IMR-90 (cell line): ENCODE results near the gene MCF2L2. TPM values are rescaled to one million over a fixed set of nuclear protein-coding genes. Genes with fewer than 3 reads are reported as not detected.

ENCODE experiments used
- ATAC-seq: fragments of 200-7000 bp; cut with Tn5 transposase; 2 replicates; pipeline ENCODE4 v1.9.1; 2020; ENCODE audit warnings: low read depth, mild to moderate bottlenecking, moderate library complexity
- BruUV-seq: library from RNA; stranded (reverse); fragments of 400-500 nt; replicated peaks from 2 replicates; lab custom pipeline; 2021; lab: Mats Ljungman, UMichigan
- CTCF ChIA-PET: fragments of 300-600 bp; formaldehyde crosslinking; extraction: SDS; loops from one replicate; lab custom pipeline; 2021; ENCODE audit warnings: antibody characterized with exemption; lab: Yijun Ruan, JAX
- POLR2A ChIA-PET: fragments of 300-600 bp; sonication (Branson Sonifier 250); formaldehyde crosslinking; loops from one replicate; lab custom pipeline; 2022; ENCODE audit warnings: antibody characterized with exemption; ENCODE audit not compliant: unreplicated experiment; lab: Charles Lee
- DNase-seq: peaks from one replicate; pipeline ENCODE4 v3.0.0; 2013
- H2AFZ ChIP-seq: replicated peaks from 2 replicates; pipeline ENCODE3; 2013; ENCODE audit warnings: low read length, mild to moderate bottlenecking; ENCODE audit not compliant: poor library complexity
- H2AK5ac ChIP-seq: 2 replicates; pipeline ENCODE4 v1.6.1; 2013; ENCODE audit warnings: low read depth, low read length, inconsistent platforms
- H2AK9ac ChIP-seq: replicated peaks from 2 replicates; pipeline ENCODE3; 2013; ENCODE audit warnings: mild to moderate bottlenecking, low read depth, low read length, moderate library complexity; ENCODE audit not compliant: poor library complexity
- H2BK120ac ChIP-seq: 2 replicates; pipeline ENCODE4 v1.6.1; 2013; ENCODE audit warnings: low read depth, low read length, inconsistent platforms
- H2BK15ac ChIP-seq: 3 replicates; pipeline ENCODE4 v1.6.1; 2013; ENCODE audit warnings: low read depth, low read length, inconsistent platforms
- H2BK20ac ChIP-seq: 2 replicates; pipeline ENCODE4 v1.6.1; 2013; ENCODE audit warnings: low read depth, mild to moderate bottlenecking, inconsistent platforms, low read length, moderate library complexity
- H2BK5ac ChIP-seq: 2 replicates; pipeline ENCODE4 v1.6.1; 2013; ENCODE audit warnings: mild to moderate bottlenecking, low read depth, low read length, inconsistent platforms; ENCODE audit not compliant: poor library complexity, severe bottlenecking
- H3K14ac ChIP-seq: replicated peaks from 2 replicates; pipeline ENCODE4 v1.6.1; 2013; ENCODE audit warnings: low read depth, low read length, inconsistent platforms
- H3K18ac ChIP-seq: 2 replicates; pipeline ENCODE4 v1.6.1; 2013; ENCODE audit warnings: low read depth, low read length, control low read depth
- H3K23ac ChIP-seq: 2 replicates; pipeline ENCODE4 v1.6.1; 2013; ENCODE audit warnings: low read depth, low read length, inconsistent platforms
- H3K27ac ChIP-seq: 2 replicates; pipeline ENCODE4 v1.5.1; 2013; ENCODE audit warnings: mild to moderate bottlenecking, control low read depth, low read length; ENCODE audit not compliant: insufficient read depth
- H3K27me3 ChIP-seq: 2 replicates; pipeline ENCODE4 v1.6.1; 2013; ENCODE audit warnings: low read length; ENCODE audit not compliant: control insufficient read depth, insufficient read depth
- H3K36me3 ChIP-seq: 2 replicates; pipeline ENCODE4 v1.6.1; 2013; ENCODE audit warnings: low read length, mixed read lengths; ENCODE audit not compliant: control insufficient read depth, insufficient read depth
- H3K4ac ChIP-seq: 2 replicates; pipeline ENCODE4 v1.6.1; 2013; ENCODE audit warnings: low read depth, low read length, inconsistent platforms
- H3K4me1 ChIP-seq: 2 replicates; pipeline ENCODE4 v1.6.1; 2013; ENCODE audit warnings: low read length, mixed read lengths; ENCODE audit not compliant: control insufficient read depth, insufficient read depth
- H3K4me2 ChIP-seq: 2 replicates; pipeline ENCODE4 v1.6.1; 2013; ENCODE audit warnings: low read depth, mild to moderate bottlenecking, control low read depth, low read length, moderate library complexity
- H3K4me3 ChIP-seq: 2 replicates; pipeline ENCODE4 v1.5.1; 2013; ENCODE audit warnings: low read depth, mild to moderate bottlenecking, control low read depth, low read length, moderate library complexity; ENCODE audit not compliant: insufficient read depth
- H3K56ac ChIP-seq: 2 replicates; pipeline ENCODE4 v1.6.1; 2013; ENCODE audit warnings: low read length, inconsistent platforms; ENCODE audit not compliant: insufficient read depth; ENCODE audit errors: extremely low read depth
- H3K79me1 ChIP-seq, 2 experiments: 2 replicates each; pipeline ENCODE4 v1.6.1; 2013; ENCODE audit warnings: low read length in 2 of 2, inconsistent platforms in 1 of 2, low read depth in 1 of 2
- H3K9ac ChIP-seq: 2 replicates; pipeline ENCODE4 v1.6.1; 2013; ENCODE audit warnings: low read depth, low read length, control low read depth
- H3K9me1 ChIP-seq: 2 replicates; pipeline ENCODE4 v1.6.1; 2013; ENCODE audit warnings: low read length, inconsistent platforms; ENCODE audit not compliant: insufficient read depth
- H3K9me3 ChIP-seq: 2 replicates; pipeline ENCODE4 v1.6.1; 2013; ENCODE audit warnings: low read length; ENCODE audit not compliant: control insufficient read depth, insufficient read depth
- H4K20me1 ChIP-seq: 2 replicates; pipeline ENCODE4 v1.6.1; 2013; ENCODE audit warnings: low read length, inconsistent platforms; ENCODE audit not compliant: insufficient read depth
- H4K5ac ChIP-seq: 2 replicates; pipeline ENCODE4 v1.6.1; 2013; ENCODE audit warnings: mild to moderate bottlenecking, low read depth, low read length, control low read depth
- H4K8ac ChIP-seq, 2 experiments: 2 replicates each; pipeline ENCODE4 v1.6.1; 2013; ENCODE audit warnings: low read depth in 2 of 2, low read length in 2 of 2, control low read depth in 1 of 2, inconsistent platforms in 1 of 2
- H4K91ac ChIP-seq: 2 replicates; pipeline ENCODE4 v1.6.1; 2013; ENCODE audit warnings: low read depth, low read length, inconsistent platforms; ENCODE audit not compliant: insufficient read depth
- BHLHE40 ChIP-seq: fragments of 150-350 bp; IDR thresholded peaks from 2 replicates; pipeline ENCODE4 v1.6.1; 2016; ENCODE audit warnings: mild to moderate bottlenecking, low read depth, low read length
- CEBPB ChIP-seq: IDR thresholded peaks from 2 replicates; pipeline ENCODE4 v1.6.1; 2012; ENCODE audit warnings: low read depth, low read length, improper control_type of control experiment
- CHD1 ChIP-seq: IDR thresholded peaks from 2 replicates; pipeline ENCODE4 v1.6.1; 2012; ENCODE audit warnings: low read depth, low read length, improper control_type of control experiment
- CTCF ChIP-seq: conservative IDR thresholded peaks from 2 replicates; pipeline ENCODE4 v1.5.1; 2012; ENCODE audit warnings: mild to moderate bottlenecking, low read depth, low read length, improper control_type of control experiment
- ELK1 ChIP-seq: fragments of 150-350 bp; IDR thresholded peaks from 2 replicates; pipeline ENCODE4 v1.6.1; 2016; ENCODE audit warnings: low read depth, mild to moderate bottlenecking, low read length, moderate library complexity, borderline replicate concordance
- FOS ChIP-seq: fragments of 150-350 bp; IDR thresholded peaks from 2 replicates; pipeline ENCODE4 v1.6.1; 2016; ENCODE audit warnings: low read depth, low read length
- MAFK ChIP-seq: IDR thresholded peaks from 2 replicates; pipeline ENCODE4 v1.6.1; 2012; ENCODE audit warnings: low read depth, low read length, improper control_type of control experiment
- MAZ ChIP-seq: IDR thresholded peaks from 2 replicates; pipeline ENCODE4 v1.6.1; 2012; ENCODE audit warnings: low read depth, mild to moderate bottlenecking, low read length, improper control_type of control experiment, moderate library complexity, borderline replicate concordance
- MXI1 ChIP-seq: IDR thresholded peaks from 2 replicates; pipeline ENCODE4 v1.6.1; 2012; ENCODE audit warnings: low read depth, mild to moderate bottlenecking, low read length, moderate library complexity, borderline replicate concordance
- NFE2L2 ChIP-seq: fragments of 150-350 bp; IDR thresholded peaks from 2 replicates; pipeline ENCODE4 v1.6.1; 2016; ENCODE audit warnings: low read depth, mild to moderate bottlenecking, low read length
- POLR2A ChIP-seq: IDR thresholded peaks from 2 replicates; pipeline ENCODE4 v1.6.1; 2012; ENCODE audit warnings: mild to moderate bottlenecking, low read depth, low read length
- RAD21 ChIP-seq: IDR thresholded peaks from 2 replicates; pipeline ENCODE4 v1.6.1; 2012; ENCODE audit warnings: low read length, improper control_type of control experiment
- RCOR1 ChIP-seq: IDR thresholded peaks from 2 replicates; pipeline ENCODE4 v1.6.1; 2012; ENCODE audit warnings: mild to moderate bottlenecking, low read length, improper control_type of control experiment; ENCODE audit not compliant: insufficient replicate concordance
- SMC3 ChIP-seq: fragments of 150-350 bp; IDR thresholded peaks from 2 replicates; pipeline ENCODE4 v1.6.1; 2016; ENCODE audit warnings: low read depth, mild to moderate bottlenecking, antibody characterized with exemption, low read length, moderate library complexity
- USF2 ChIP-seq: fragments of 150-350 bp; IDR thresholded peaks from 2 replicates; pipeline ENCODE4 v1.6.1; 2017; ENCODE audit warnings: mild to moderate bottlenecking, antibody characterized with exemption, low read length, low read depth
- dilution Hi-C: fragments of 300-500 bp; cut with HindIII; formaldehyde crosslinking; loops from one replicate; pipeline ENCODE4 v1.14.3; 2018; ENCODE audit warnings: low sequenced_read_pairs; ENCODE audit not compliant: unreplicated experiment
- in situ Hi-C: fragments of 300-500 bp; cut with MboI; formaldehyde crosslinking; loops from 3 replicates; pipeline ENCODE4 v1.14.3; 2019; ENCODE audit warnings: low sequenced_read_pairs, inconsistent platforms, mixed read lengths
- intact Hi-C: fragments of 100-400 bp; cut with micrococcal nuclease; formaldehyde crosslinking; loops from 2 replicates; pipeline ENCODE4 v1.10.0; 2022
- polyA plus RNA-seq, 3 experiments: library from polyadenylated mRNA; depleted of rRNA; stranded (reverse); fragments of >200 nt; gene quantifications; 2 replicates each; pipeline ENCODE4 v1.2.3, GENCODE V29; 2012; ENCODE audit warnings: low replicate concordance in 1 of 3
- total RNA-seq: library from RNA; depleted of rRNA; stranded (reverse); fragments of >200 nt; gene quantifications from 2 replicates; pipeline ENCODE4 v1.2.3, GENCODE V29; 2012

Gene MCF2L2
- total and polyA plus RNA-seq, 2 of the 4 experiments (the other 2 are of a cell fraction): under 0.01 TPM; not detected in 1

GRCh38 chr3:183272791-183273190 lies 155.6 kb downstream of the MCF2L2 start:
- ATAC-seq: no peak
- H3K36me3 ChIP-seq: no peaks in the 10 kb centered on the region
- no peaks in the 10 kb centered on the region for H3K9me1 ChIP-seq
- H4K91ac ChIP-seq: no peak overlapping the region
- no peak overlapping the region for H3K18ac ChIP-seq
- no peak overlapping the region for H3K14ac ChIP-seq
- intact Hi-C loops: no loop called here
- H3K9me3 ChIP-seq: no peaks in the 10 kb centered on the region
- no peak overlapping the region for H2AK9ac ChIP-seq
- no peak overlapping the region for H2AFZ ChIP-seq
- no peak overlapping the region for H3K23ac ChIP-seq
- H2BK20ac ChIP-seq: no peak overlapping the region
- no peaks in the 10 kb centered on the region; the same call in 1 of the 2 replicates for H4K20me1 ChIP-seq
- no peak overlapping the region for H4K5ac ChIP-seq
- H3K4ac ChIP-seq: no peak overlapping the region
- H4K8ac ChIP-seq: no peak overlapping the region
- no peaks in the 10 kb centered on the region; the same call in 1 of the 2 replicates for H3K4me1 ChIP-seq
- dilution Hi-C loops: no loop called here
- in situ Hi-C loops: no loop called here
- TF ChIP-seq SMC3 (no peak), MAFK (no peak), MAZ (no peak), NFE2L2 (no peak), POLR2A (no peak), FOS (no peak), CTCF (no peak), USF2 (no peak), RCOR1 (no peak), MXI1 (no peak), BHLHE40 (no peak), CEBPB (no peak), ELK1 (no peak), CHD1 (no peak), RAD21 (no peak)
- no peaks in the 10 kb centered on the region; the same call in 1 of the 2 replicates for H3K27me3 ChIP-seq
- H3K56ac ChIP-seq: no peak overlapping the region
- no TSS peak for BruUV-seq
- H2BK5ac ChIP-seq: no peak overlapping the region
- no peak for DNase-seq
- no peak overlapping the region for H3K4me3 ChIP-seq
- H3K9ac ChIP-seq: no peak overlapping the region
- H2AK5ac ChIP-seq: no peak overlapping the region
- no peaks in the 10 kb centered on the region for H3K79me1 ChIP-seq
- POLR2A ChIA-PET: no interaction called here
- H2BK120ac ChIP-seq: no peak overlapping the region
- H3K4me2 ChIP-seq: no peak overlapping the region
- H3K27ac ChIP-seq: no peak overlapping the region
- no peak overlapping the region for H2BK15ac ChIP-seq
- CTCF ChIA-PET: no interaction called here
